Subcutaneous adipose tissue (tissue), 4 donors: ENCODE measurements around the gene TFIP11. TPM values are rescaled to one million over a fixed set of nuclear protein-coding genes. Genes with fewer than 3 reads are reported as not detected.

Experiments
- CTCF ChIP-seq: fragments of 450-650 bp; IDR thresholded peaks from one replicate; pipeline ENCODE4 v1.5.1; 2016; ENCODE audit warnings: low read depth, mild to moderate bottlenecking, control low read depth, antibody characterized with exemption, moderate library complexity
- total RNA-seq, 4 donors: library from RNA; depleted of rRNA; stranded (reverse); fragments of >200 nt; gene quantifications; one replicate each; pipeline ENCODE4 v1.1.0, GENCODE V29; 2016

The TFIP11 gene
- total RNA-seq, 4 donors from 2014 or later: 15.8 to 41.6 (median 18.7) TPM

- no peak for TF ChIP-seq CTCF
These were observed 35.6 kb upstream of the TFIP11 start for GRCh38 chr22:26547837-26548236.

GRCh38 chr22:26547426-26547825, 35.2 kb upstream of the TFIP11 start:
- no peak for TF ChIP-seq CTCF

DNA sequence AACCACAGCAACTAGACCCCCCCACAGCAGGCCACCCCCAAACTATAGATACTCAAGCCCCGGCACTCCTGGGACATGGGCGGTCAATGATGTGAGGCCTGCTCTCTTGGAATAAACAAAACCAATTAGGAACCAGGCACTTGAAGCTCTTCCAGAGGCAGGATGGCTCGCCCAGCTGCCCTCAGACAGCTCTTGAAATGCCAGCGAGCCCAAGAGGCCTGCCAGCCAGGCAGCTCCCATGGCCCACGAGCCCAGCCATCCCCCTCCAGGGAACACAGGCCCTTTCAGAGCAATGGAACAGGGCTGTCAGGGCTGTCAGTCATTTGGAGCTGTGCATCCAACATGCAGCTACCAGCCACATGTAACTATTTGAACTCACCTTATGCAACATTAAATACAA, 34.0 kb upstream of the TFIP11 start:
- no peak for TF ChIP-seq CTCF

- TF ChIP-seq CTCF: no peak
These were observed 33.6 kb upstream of the TFIP11 start for GRCh38 chr22:26545827-26546226.

DNA sequence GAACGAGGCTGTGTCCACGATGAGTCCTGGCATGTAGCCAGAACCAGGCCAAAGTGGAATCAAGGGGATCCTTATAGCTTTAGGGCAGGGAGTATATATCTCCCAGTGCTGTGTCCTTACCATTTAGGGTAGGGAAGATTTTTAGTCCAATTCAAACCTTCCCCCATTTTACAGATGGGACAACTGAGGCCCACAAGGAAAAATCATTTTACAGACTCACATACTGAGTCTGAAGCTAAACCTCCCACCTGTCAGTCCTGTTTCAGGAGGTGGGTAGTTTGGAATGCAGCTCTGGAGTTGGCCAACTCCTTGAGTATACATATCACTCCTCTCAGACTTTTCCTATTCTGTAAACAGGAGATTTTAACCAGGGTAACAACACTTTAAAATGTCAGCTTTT, 33.1 kb upstream of the TFIP11 start:
- TF ChIP-seq CTCF: no peak

DNA sequence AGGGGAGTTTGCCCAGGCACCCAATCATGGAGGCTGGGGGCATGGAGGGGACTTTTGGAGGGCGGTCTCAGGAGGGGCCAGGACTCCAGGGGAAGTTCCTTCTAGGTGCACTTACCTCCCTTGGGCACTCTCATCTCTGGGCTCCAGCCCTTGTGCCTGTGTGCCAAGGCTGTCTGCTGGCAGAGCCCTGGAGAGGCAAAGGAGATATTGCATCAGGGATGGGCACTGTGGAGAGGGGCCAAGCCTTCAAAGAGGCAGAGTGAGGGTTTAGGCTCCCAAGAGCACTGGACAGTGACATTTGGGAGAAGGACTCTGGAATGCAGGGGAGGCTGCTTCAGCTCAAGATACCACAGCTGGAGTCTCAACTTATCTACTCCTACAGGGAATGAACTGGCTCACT, 32.2 kb upstream of the TFIP11 start:
- TF ChIP-seq CTCF: no peak

GRCh38 chr22:26542831-26543230, 30.6 kb upstream of the TFIP11 start:
- TF ChIP-seq CTCF: no peak
